WERI-Rb-1 (cell line): Measurements from ENCODE around the gene OR8B3.

Experiments used
- DNase-seq: peaks from one replicate; pipeline ENCODE4 v3.0.0-alpha.2; 2020
- H3K27ac ChIP-seq: fragments of 250-450 bp; sonication (Bioruptor Pico); 2 replicates; pipeline ENCODE4 v1.5.1; 2020; ENCODE audit warnings: mild to moderate bottlenecking, moderate library complexity
- H3K27me3 ChIP-seq: fragments of 250-450 bp; sonication (Bioruptor Pico); 2 replicates; pipeline ENCODE4 v1.5.1; 2021; ENCODE audit warnings: mild to moderate bottlenecking, low read depth, moderate library complexity; ENCODE audit not compliant: insufficient read depth, severe bottlenecking
- H3K36me3 ChIP-seq: fragments of 250-450 bp; sonication (Bioruptor Pico); 2 replicates; pipeline ENCODE4 v1.5.1; 2020; ENCODE audit warnings: mild to moderate bottlenecking, moderate library complexity
- H3K4me3 ChIP-seq: 2 replicates; pipeline ENCODE4 v1.5.1; 2011; ENCODE audit warnings: low read depth, mild to moderate bottlenecking, control low read depth, low read length
- H3K9me3 ChIP-seq: fragments of 250-450 bp; sonication (Bioruptor Pico); 2 replicates; pipeline ENCODE4 v1.5.1; 2021; ENCODE audit warnings: mild to moderate bottlenecking, moderate library complexity; ENCODE audit not compliant: severe bottlenecking
- CTCF ChIP-seq: IDR thresholded peaks from 2 replicates; pipeline ENCODE4 v1.5.1; 2011; ENCODE audit warnings: low read depth, mild to moderate bottlenecking, control low read depth, inconsistent platforms, low read length

OR8B3 gene

GRCh38 chr11:124441519-124441918 lies 42.7 kb upstream of the OR8B3 start:
- no peak overlapping the region for H3K4me3 ChIP-seq
- no peaks in the 10 kb centered on the region for H3K36me3 ChIP-seq
- no peak for DNase-seq
- no peak overlapping the region for H3K27ac ChIP-seq
- TF ChIP-seq CTCF = no peak
- H3K27me3 ChIP-seq = no peaks in the 10 kb centered on the region
- no peaks in the 10 kb centered on the region for H3K9me3 ChIP-seq

GRCh38 chr11:124441081-124441480 lies 42.3 kb upstream of the OR8B3 start:
- DNase-seq = no peak
- no peaks in the 10 kb centered on the region for H3K9me3 ChIP-seq
- H3K36me3 ChIP-seq = no peaks in the 10 kb centered on the region
- H3K27ac ChIP-seq = no peak overlapping the region
- no peaks in the 10 kb centered on the region for H3K27me3 ChIP-seq
- no peak for TF ChIP-seq CTCF
- no peak overlapping the region for H3K4me3 ChIP-seq

- Histone ChIP-seq H3K36me3 (no peaks in the 10 kb centered on the region), H3K4me3 (no peak overlapping the region), H3K9me3 (no peaks in the 10 kb centered on the region), H3K27me3 (no peaks in the 10 kb centered on the region), H3K27ac (no peak overlapping the region)
- TF ChIP-seq CTCF = no peak
- DNase-seq = no peak
Measured at GRCh38 chr11:124440608-124441007, 41.8 kb upstream of the OR8B3 start.

GRCh38 chr11:124434699-124435098 lies 35.9 kb upstream of the OR8B3 start:
- no peaks in the 10 kb centered on the region for H3K27me3 ChIP-seq

GRCh38 chr11:124429599-124429998 lies 30.8 kb upstream of the OR8B3 start:
- DNase-seq = no peak
- H3K4me3 ChIP-seq = no peak overlapping the region
- TF ChIP-seq CTCF = no peak
- no peak overlapping the region for H3K27ac ChIP-seq
- H3K36me3 ChIP-seq = no peaks in the 10 kb centered on the region
- peaks cover 2% of the 10 kb centered on the region for H3K27me3 ChIP-seq
- peaks cover 4% of the 10 kb centered on the region for H3K9me3 ChIP-seq

More at GRCh38 chr11:124434699-124435098, 35.9 kb upstream of the OR8B3 start:
- H3K36me3 ChIP-seq = no peaks in the 10 kb centered on the region
- no peak overlapping the region for H3K27ac ChIP-seq
- no peak for DNase-seq
- peaks cover 3% of the 10 kb centered on the region for H3K9me3 ChIP-seq
- no peak overlapping the region for H3K4me3 ChIP-seq
- TF ChIP-seq CTCF = no peak

- Histone ChIP-seq H3K27ac (no peak within 1 kb of the TSS), H3K4me3 (no peak within 1 kb of the TSS), H3K27me3 (peaks cover 2% of the 10 kb centered on the region), H3K9me3 (no peaks in the 10 kb centered on the region), H3K36me3 (no peaks in the 10 kb centered on the region)
- no peak for DNase-seq
- TF ChIP-seq CTCF = no peak
Measured at GRCh38 chr11:124424384-124424921, 25.6 kb upstream of the OR8B3 start, which contains the start of gene OR8B4. Gene OR8B4, minus strand, starts transcription at chr11:124424871. Its CDS starts 0 bp downstream, at chr11:124424871.
